GM18868 (cell line): ENCODE data around the gene KCNJ10.

Experiments
- ATAC-seq: cut with Tn5 transposase; IDR thresholded peaks from one replicate; pipeline ENCODE4 v1.9.1; 2021; ENCODE audit warnings: mild to moderate bottlenecking, moderate library complexity; ENCODE audit not compliant: unreplicated experiment

The KCNJ10 gene

DNA sequence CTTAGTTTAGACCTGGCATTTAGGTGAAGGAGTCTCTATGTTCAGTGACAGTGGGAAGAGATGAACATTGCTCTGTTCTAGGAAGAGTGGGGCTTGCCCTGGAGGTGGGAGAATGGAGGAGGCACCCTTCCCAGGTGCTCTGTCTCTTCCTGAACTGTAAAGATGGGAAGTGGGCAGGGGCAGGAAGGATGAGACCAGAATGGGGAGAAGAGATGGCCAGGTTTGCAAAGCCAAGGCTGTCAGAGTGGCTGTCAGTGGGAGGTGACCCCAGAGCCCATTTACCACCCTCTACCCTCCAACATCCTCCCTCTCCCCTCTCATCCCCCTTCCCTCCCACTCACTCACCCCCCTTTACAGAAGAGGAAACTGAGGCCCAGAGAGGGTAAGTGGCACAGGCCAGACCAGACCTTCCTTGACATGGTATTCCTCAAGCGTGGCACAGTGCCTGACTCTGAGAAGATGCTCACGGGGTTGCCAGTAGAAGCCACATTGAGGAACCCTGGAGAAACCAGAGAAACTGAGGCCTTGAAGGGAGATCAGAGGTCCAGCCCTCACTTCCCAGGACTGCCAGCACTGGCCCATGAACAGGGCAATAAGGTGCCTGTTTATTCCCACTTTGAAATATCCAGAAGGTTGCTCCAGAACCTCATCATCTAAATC, 29.9 kb upstream of the KCNJ10 start:
- ATAC-seq, result no peak

GRCh38 chr1:160098852-160099561, 29.0 kb upstream of the KCNJ10 start:
- ATAC-seq, result peak; percentile 85

GRCh38 chr1:160097911-160098851, 28.2 kb upstream of the KCNJ10 start, which contains the start of gene IGSF8:
Gene IGSF8, minus strand, starts transcription at chr1:160098619. Its CDS starts 147 bp downstream, at chr1:160098472.
- peak; percentile 57 for ATAC-seq

DNA sequence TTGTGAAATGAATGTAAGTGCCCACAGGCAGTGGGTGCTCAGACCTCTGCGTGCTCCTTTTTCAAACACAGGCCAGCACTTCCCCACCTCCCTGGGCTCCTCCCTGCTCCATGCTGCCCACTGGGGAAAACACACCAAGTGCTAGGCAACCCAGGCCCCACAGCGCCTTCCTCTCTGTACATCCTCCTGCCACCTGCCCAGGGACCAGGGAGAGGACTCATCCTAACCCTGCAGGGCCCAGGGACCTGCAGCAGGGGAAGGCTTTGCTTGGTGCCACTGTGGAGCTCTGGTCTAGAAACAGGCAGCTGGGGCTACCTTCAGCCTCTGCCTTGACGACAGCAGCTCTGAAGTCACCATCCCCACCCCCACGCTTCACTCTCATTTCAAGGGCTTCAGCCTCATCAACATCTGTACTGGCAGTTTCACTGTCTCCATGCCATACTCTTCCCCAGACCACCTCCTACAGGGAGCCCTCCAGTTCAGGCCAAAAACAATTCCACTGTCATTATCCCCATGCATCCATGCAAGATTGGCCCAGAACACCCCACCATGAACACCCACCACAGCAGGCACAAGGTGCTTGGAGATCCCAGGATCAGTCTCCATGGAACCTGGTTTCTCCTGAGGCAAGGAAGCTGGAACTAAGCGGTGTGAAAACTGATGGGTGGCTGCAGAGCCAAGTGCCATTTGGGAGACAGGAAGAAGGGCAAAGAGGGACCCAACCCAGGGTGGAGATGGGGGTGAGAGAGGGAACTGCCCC, 27.4 kb upstream of the KCNJ10 start:
- no peak for ATAC-seq

DNA sequence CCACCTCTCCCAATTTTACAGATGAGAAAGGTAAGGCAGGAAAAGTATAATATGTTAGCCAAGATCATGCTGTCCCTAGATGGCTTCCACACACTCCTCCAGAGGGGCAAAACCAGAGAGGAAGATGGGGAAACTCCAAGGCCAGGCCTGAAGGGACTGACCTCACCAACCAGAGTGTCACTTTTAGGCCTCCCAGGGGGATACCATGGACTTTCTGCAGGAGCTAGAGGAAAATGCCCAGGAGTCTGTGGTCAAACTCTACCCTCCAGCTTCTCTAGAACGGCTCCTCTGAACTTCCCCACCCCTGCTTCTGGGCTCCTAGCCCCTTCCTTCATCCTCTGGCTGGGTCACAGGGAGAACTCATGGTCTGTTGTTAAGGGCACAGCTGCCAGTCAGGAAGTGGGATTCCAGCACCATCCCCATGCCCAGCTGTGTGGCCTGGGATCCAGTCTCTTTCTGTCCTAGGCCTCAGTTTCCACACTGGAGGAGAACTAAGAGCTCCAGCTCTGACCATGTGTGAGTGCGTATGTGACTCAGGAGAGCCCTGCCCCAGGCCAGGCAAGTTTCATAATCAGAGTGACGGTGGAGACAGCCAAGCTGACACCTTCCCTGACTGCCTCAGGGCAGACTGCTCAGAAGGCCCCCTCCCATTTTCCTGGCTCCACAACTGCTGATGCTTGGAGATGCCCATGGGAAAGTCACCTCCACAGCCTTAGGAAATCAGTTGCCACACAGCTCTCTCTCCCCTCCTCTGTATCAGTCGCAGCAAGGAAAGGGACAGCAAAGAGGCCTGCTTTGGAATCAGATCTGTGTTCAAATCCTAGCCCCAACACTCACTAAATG, 26.5 kb upstream of the KCNJ10 start:
- no peak for ATAC-seq

DNA sequence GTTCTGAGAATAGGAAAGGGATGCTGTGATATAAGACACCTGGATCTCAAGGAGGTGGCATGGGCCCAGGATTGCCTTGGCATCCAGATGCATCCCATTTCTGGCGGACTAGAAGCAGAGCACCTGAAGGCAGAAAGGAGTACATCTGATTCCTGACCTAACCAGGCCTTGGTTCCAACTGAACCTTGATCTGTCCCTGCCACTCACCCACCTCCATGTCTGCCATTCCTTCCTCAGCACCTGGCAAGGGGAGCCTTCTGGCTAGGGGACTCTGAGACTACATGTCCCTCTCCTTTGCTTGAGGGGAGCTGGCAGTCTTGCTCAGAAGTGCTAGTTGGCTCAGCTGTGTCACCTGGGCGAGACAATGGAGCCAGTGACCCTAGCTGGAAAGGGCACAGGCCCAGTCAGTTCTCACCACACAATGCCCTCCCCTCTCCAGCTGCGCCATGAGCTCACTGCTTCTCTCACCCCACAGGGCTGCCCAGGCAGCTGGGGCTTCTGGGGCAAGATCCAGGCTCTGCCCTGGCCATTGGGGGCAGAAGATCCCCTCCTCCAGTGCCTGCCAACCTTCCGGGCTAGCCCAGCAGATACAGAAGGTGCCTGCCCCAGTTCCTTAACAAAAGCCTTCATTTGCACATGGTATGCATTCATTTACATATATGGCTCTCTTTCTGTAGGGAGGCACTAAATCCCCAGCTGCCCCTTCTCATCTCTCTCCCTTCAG, 25.6 kb upstream of the KCNJ10 start:
- no peak for ATAC-seq

DNA sequence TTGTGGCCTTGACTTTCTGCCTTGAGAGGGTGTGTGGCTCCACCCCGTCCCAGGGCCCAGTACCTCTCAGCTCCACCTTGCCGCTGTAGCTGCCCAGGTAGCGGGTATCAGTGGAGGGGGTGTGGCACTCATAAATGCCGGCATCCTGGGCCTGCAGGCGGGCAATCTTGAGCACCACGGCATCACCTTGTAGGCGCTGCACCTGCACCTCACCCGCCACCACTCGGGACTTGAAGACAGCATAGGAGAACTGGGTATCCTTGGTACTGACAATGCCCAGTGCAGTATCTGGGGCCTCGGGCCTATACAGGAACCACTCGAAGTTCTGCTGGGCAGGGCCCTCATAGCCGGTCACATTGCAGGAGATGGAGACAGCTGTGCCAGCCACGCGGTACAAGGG, 24.8 kb upstream of the KCNJ10 start:
- ATAC-seq, result no peak

DNA sequence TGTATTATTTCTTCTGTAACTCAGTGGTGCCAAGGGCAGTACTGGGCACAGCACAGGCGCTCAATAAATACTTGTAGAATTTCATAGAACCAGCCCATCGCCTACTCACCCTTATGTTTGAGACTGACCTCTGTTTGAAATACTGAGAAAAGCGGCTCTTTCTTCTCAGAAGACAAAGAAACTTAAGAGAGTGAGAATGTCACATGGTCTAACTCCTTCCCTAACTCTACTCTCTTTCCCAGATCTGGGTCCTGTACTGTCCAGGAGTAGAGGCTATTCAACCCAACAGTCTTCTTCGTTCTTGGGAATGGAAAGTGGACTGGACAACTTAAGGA, 24.3 kb upstream of the KCNJ10 start:
- no peak for ATAC-seq

DNA sequence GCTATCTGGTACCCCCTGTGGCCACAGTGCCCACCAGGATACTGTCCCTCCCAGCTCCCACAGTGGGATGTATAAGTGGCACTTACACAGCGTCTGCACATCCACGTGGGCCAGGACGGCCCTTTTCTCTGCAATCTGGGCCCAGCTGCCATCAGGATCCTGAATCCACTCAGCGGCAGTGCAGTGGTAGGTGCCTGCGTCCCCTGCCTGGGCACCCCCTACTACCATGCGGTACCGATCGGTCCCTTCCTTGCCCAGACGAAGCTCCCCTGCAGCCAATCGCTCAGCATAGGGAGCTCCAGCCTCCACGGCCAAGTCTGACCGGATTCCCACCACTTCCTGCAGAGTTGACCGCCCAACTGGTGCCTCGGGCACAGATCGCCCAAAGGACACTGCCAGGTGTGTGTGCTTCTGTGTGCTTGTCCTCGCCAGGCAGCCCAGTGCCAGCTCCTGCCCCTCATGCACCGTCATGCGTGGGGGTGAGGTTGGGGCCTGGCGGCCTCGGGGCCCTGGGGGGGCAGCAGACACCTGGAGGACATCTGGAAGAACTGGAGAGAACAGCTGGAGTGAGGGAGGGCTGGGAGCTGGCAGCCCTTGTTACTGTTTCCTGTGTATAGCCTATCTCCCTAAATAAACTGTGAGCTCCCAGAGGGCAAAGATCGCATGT, 23.8 kb upstream of the KCNJ10 start:
- no peak for ATAC-seq

DNA sequence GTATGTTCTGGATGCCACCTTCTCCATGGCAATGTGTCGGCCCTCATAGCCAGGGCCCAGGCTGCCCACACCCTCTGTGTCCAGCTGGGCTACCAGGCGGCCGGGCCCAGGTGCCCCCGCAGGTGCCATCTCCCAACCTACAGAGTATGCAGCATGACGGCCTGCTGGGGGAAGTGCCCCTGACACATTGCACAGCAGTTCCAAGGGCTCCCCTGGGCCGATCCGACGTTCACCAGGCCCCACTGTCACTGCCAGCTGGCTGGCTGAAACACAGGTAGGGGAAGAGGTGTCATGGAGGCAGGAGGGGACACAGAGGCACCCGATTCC, 23.1 kb upstream of the KCNJ10 start:
- no peak for ATAC-seq

DNA sequence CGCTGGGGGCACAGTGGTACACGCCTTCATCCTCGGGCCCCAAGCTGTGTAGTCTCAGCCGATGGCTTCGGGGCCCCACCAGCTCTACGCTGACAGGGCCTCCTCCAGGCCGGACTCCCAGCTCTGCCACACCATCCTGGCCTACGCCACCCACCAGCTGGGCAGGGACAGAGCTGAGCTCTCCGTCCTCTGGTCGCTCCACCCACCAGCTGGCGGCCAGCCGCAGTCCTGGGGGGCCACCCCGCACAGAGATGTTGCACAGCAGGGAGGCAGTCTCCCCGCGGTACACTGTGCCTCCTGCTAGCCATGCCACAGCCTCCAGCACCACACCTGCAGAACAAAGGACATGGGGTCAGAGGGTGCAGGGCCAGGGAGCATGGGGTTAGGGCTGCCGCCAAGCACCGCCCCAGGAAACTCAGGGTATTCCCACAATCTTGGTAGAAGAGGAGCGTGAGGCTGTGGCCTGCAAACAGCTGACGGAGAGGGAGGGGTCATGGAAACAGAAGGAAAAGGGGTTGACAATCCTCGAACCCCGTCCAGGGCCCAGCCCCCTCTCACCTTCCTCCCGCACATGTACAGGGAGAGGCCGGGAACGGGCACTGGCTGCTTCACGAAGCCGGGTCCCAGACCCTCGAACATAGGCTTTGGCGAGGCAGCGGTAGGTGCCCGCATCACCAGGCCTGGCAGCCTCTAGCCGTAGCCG, 22.6 kb upstream of the KCNJ10 start:
- ATAC-seq, result no peak

GRCh38 chr1:160091666-160092223, 21.8 kb upstream of the KCNJ10 start:
- ATAC-seq, result no peak

- ATAC-seq, result no peak
Observed at GRCh38 chr1:160090760-160091159, 20.8 kb upstream of the KCNJ10 start.

DNA sequence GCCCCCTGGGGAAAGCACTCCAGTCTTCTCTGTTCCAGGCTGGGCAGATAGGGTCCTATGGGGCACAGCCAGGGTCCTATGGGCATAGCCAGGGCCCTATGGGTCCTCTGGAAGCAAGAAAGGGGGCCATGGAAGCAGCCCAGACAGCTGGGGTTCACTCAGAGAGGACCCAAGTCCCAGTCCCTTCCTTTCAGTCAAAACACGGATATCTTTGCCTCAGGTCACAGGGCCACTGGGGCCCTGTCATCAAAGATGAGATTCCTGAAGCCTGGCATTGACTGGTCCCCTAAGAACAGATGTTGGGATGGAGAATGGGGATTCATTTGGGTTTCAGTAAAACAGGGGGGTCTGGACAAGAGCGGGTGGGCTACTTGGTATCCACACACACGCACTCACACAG, 19.9 kb upstream of the KCNJ10 start:
- no peak for ATAC-seq

DNA sequence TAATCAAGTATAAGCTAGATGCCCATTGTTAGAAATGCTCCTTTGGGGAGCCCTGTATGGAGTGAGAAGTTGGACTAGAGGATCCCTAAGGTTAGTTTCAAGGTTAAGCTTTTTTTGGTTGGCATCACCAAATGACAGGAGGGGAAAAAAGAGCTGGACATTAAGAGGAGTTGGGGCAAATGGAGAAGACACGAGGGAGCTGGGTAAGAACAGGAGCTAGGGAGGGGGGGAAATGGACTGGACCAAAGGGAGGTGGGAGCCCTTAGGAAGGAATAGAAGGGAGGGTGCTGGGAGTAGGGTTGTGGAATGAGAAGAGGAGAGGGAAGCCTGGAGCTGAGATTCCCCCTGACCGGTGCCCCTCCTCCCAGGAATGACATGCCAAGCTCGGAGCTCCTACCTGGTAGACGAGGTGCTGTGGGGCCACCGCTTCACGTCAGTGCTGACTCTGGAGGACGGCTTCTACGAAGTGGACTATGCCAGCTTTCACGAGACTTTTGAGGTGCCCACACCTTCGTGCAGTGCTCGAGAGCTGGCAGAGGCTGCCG, 17.2 kb upstream of the KCNJ10 start:
- no peak for ATAC-seq

DNA sequence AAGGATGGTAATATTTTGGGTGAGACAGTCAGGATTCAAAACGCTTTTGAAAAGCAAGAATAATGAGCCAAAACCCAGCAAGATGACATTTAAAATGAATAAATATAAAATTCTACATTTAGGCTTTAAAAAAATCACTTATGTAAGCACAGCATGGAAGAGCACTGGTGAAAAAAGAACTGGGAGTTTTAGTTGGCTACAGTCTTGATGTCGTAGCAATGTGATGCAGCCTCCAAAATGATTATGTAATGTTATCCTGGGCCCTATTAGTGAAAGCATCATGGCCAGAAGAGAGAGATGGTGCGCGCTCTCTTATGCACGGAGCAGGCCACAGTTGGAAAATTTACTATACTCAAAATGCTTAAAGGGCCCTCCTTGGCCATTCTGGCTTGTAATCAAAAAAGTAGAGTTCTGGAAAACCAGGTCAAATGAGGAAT, 16.5 kb upstream of the KCNJ10 start:
- ATAC-seq, result no peak

DNA sequence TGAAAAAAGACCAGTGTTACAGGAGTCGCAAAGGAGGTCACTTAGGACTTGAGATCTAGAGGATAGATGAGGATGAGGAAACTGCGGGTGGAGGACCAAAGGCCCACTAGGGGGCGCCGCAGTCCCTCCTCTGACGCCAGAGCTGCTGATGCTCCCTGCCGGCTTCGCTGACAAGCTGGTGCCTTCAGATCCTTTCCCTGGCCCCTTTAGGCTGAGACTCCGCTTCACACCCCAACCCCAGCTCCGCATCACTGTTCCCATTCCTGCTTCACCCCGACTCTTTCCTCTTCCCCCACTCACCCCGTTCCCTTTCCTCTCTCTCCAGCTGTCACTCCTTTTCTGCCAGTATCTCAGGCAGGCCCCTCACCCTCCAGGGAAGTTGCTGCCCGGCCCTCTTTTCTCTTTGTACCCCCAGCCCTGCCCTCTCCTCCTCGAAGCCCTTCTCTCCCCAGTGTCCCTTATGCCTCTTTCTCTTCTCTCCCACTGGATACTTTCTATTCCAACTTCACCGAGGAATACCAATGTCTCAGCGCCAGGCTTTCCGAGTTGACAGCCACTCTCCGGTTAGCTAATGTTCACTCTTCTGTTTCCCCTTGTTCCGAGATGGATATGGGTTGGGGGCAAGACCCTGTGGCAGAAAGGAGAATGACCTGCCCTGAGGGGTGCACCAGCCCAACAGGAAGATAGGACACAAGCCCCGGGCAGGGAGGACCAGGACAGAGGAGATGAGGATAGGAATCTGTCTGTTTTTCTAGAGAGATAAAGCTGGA, 15.9 kb upstream of the KCNJ10 start:
- no peak for ATAC-seq
